HG02970 (cell line): ENCODE data around the gene ZBTB12.
"Not testable (repeated sequence)": the region's sequence is repeated elsewhere in the genome, so short reads cannot be mapped to it uniquely, and the experiment has no call there.

Experiments used
- ATAC-seq: cut with Tn5 transposase; IDR thresholded peaks from one replicate; pipeline ENCODE4 v1.9.1; 2021; ENCODE audit warnings: mild to moderate bottlenecking, moderate library complexity, moderate number of reproducible peaks; ENCODE audit not compliant: unreplicated experiment, low FRiP score

The ZBTB12 gene

DNA sequence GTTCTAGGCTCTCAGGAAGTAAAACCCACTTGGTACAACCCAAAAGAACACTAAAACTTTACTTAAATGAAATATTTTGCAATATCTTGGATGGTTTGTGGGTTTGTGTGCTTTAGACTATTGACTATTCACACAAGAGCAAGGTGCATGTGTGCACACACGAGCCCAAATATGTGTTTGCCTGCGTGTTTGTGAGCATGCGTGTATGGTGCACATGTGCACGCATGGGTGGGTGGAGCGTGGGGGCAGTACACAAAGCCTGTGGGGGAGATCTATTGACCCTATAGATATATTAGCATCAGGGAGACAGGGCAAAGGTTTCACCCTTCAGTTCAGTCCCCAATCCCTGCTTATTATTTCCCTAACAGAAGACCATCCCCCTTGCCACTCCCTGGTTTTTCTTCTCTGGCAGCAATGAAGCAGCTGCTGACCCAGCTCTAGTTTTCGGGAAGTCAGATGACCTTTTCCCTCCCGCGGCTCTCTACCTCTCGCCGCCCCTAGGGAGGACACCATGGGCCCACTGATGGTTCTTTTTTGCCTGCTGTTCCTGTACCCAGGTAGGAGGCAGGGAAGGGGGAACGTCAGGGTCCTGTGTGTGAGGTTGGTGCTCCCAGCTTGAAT, 25.5 kb upstream of the ZBTB12 start, which contains the start of gene C2:
C2 (plus strand) TSS at position 476 of the 621 bp plus-strand sequence; CDS start at position 512, 36 bp downstream.
- no peak for ATAC-seq

DNA sequence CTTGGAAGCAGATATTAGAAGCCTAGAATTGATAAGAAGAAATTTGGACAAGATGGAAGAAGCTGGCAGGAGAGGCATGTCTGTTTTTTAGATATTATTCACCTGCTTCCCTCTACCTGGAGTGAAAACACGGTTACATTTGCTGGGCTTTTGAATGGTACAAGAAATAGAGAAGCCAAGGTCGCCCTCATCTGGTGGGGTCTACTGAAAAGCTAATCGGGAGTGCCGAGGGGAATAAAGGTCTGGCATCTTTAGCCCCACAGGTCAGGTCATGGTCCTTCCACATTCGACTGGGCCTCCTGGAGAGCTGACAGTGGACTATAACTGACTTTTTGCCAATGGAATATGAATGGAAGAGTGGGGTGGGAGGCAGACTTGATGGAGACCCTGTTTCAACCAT, 21.1 kb upstream of the ZBTB12 start:
- ATAC-seq = no peak

DNA sequence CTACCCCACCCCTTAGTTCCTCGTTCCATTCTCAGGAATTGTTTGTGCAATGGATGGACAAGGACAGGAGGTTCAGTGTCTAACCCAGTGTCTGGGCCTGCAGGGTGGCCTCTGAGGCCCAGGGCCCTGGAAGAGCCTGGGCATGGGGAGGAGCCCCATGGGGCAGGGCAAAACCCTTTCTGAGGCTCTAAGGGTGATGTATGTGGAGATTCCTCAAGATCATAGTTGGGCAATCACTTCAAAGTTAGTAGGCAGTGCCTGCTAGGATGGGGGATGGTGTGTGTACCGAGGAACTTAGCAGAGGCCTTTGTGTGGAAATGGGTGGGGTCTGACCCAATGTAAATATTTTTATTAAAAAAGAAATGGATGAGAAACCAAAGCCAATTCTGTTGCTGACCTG, 18.9 kb upstream of the ZBTB12 start:
- ATAC-seq = no peak

DNA sequence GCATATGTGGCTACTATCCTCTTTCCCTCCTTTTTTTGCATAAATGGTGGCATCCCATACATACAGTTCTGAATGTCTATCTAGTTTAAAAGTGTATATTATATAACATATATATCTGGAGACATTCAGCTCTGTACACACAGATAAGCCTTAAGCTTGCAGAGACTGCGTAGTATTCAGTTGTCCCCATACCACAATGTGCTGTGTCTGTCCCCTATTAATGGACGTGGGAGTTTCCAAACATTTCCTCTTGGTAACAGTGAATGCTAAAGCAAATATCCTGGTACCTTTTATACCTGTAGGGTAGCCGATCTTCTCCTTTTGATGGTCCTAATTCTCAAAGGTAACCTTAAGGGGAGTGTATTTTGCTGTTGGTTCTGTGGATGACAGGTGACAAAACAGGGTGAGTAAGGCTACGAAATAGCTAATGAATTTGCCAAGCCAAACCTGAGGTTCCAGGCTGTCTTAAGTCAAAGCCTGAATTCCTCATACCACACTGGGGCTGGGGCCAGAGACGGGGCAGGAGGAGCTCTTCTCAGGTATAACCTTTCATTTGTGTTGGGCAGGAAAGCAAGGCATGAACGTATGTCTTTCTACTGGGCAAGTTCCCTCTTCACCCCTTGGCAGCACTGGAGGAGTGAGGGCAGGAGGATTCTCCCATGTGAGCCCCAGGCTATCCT, 17.9 kb upstream of the ZBTB12 start:
- ATAC-seq = no peak

DNA sequence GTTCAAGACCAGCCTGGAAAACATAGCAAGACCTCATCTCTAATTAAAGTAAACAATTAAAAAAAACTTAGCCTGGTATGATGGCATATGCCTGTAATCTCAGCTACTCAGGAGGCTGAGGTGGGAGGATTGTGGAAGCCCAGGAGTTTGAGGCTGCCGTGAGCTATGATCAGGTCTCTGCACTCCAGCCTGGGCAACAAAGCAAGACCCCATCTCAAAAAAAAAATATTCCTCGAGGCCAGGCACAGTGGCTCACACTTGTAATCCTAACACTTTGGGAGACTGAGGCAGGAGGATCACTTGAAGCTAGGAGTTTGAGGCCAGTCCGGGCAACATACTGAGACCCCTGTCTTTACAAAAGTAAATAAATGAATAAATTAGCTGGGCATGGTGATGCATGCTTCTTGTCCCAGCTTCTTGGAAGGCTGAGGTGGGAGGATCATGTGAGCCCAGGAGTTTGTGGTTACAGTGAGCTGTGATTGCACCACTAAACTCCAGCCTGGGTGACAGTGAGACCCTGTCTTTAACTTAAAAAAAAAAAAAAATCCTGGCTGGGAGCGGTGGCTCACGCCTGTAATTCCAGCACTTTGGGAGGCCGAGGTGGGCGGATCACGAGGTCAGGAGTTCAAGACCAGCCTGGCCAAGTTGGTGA, 16.3 kb upstream of the ZBTB12 start:
- ATAC-seq = no peak

DNA sequence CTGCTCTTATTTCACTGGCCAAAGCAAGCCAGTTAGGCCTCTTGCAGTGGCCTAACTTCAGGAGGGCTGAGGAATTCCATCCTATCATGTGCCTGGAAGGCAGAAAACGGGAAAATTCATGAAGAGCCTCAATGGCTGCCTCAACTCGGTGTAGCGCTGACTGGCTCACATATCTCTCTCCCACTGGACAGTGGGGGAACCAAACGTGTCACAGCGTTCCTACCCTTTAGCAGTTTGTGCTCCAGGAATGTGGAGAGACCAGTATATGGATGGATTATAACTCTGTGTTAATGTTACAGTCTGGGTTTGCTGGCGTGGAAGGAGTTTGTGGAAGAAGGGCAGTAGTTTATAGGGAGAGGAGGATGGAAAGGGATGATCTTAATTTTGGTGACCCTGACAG, 13.9 kb upstream of the ZBTB12 start:
- ATAC-seq = no peak

DNA sequence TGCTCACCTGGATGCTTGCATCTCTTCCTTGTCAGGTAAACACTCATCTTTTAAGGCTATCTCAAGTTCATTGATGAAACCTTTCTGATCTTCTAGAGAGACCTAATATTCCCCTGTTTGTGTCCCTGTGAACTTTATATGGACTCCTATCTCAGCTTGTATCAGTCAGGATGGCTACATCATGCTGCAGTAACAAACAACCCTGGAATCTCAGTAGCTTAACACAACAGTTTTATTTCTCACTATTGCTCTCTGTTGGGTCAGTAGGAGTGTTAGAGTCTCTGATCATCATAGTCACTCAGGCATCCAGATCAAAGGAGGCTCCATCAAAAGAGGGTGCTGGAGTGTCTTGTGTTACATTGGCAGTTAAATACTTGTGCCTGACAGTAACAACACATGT, 13.5 kb upstream of the ZBTB12 start:
- no peak for ATAC-seq

DNA sequence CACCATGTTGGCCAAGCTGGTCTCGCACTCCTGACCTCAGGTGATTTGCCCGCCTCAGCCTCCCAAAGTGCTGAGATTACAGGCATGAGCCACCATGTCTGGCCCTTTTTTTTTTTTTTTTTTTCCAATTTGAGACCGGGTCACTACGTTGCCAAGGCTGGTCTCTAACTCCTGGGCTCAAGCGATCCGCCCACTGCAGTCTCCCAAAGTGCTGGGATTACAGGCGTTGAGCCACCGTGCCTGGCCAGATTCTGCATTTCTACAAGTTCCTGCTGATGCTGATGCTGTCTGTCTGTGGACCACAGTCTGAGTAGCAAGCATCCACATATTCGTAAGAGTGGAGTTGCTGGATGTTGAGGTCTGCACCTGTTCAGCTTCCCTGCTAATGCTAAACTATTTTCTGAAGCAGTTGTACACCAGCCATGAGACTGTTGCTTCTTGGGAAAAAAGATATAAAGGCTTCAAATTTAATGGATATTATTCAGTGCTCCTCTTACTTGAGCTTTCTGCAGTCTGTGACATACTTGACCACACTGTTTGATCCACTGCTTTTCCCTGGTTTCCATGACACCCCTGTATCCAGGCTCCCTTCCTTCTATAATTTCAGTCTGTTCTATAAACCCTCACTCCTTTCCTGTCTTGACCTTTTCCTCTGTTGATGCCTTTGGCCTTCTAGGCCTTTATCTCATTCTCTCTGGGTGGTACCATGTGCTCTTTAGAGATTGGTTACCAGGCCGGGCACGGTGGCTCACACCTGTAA, 10.1 kb upstream of the ZBTB12 start:
- no peak for ATAC-seq

DNA sequence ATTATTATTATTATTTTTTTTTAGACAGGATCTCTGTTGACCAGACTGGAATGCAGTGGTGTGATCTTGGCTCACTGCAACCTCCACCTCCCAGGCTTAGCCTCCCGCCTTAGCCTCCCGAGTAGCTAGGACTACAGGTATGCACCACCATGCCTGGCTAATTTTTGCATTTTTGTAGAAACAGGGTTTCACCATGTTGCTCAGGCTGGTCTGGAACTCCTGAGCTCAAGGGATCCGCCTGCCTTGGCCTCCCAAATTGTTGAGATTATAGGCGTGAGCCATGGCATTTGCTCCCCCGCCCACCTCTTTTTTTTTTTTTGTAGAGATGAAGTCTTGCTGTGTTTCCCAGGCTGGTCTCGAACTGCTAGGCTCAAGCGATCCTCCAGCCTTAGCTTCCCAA, 7.4 kb upstream of the ZBTB12 start:
- ATAC-seq = not testable (repeated sequence)

DNA sequence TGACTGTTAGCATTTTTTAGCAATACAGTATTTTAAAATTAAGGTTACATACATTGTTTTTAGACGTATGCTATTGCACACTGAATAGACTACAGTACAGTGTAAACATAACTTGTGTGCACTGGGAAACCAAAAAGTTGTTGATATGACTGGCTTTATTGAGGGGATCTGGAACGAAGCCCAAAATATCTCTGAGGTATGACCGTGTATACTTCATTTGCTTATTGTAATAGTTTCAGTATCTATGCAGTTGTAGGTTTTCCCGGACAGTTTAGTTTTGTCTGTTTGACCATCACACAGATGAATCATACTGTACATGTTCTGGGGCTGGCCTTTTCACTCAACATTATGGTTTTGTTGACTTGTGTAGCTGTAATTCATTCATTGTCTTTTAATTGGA, 6.9 kb upstream of the ZBTB12 start:
- no peak for ATAC-seq

DNA sequence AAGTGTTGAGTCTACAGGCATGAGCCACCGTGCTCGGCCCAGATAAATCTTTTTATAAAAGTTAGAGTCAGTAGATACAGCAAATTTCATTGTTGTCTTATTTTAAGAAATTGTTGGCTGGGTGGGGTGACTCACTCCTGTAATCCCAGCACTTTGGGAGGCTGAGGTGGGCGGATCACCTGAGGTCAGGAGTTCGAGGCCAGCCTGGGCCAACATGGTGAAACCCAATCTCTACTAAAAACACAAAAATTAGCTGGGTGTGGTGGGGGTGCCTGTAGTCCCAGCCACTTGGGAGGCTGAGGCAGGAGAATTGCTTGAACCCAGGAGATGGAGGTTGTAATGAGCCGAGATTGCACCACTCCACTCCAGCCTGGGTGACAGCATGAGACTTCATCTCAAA, 6.4 kb upstream of the ZBTB12 start:
- not testable (repeated sequence) for ATAC-seq

DNA sequence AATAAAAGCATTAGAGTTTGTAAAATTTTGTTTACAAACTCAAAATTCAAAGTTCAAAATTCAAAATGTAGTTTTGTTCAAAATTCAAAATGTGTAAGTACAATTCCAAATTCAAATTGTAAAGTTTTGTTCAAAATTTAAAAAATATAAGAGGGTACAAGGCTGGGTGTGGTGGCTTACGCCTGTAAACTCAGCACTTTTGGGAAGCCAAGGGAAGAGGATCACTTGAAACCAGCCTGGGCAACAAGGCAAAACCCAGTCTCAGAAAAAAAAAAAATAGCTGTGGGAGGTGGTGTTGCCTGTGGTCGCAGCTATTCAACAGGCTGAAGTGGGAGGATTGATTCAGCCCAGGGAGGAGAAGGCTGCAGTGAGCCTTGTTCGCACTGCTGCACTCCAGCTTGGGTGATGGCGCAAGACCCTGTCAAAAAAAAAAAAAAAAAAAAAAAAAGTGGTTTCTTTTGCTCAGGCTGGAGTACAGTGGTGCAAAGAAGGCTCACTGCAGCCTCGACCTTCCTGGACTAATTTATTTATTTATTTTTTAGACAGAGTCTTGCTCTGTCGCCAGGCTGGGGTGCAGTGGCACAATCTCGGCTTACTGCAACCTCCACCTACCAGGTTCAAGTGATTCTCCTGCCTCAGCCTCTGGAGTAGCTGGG, 5.4 kb upstream of the ZBTB12 start:
- no peak for ATAC-seq

DNA sequence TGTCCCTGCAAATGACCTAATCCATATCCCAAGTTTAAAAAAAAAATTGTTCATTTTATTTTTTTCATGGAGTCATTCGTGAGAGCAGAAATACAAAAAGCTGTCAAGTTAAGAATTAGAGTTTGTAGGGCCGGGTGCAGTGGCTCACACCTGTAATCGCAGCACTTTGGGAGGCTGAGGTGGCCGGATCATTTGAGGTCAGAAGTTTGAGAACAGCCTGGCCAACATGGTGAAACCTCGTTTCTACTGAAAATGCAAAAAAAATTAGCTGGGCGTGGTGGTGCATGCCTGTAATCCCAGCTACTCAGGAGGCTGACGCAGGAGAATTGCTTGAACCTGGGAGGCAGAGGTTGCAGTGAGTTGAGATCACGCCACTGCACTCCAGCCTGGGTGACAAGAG, 4.8 kb upstream of the ZBTB12 start:
- ATAC-seq = not testable (repeated sequence)

DNA sequence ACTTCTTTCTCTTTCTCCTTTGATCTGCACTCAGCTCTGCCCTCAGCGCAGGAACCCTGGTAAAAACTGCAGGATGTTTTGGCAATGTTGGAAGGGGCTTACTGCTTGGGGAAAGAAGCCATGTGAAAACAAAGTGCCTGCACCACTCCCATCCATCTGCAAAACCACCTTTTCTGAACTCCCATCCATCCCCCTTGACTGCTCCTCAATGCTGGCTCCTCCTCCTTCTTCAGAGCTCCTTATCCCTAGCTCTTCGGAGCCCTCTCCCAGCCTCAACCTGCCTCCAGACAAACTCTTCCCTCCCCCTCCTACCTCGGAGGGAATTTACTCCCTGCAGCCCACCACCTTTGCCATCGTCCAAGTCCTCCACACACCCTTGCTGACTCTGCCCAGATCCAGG, 4.2 kb upstream of the ZBTB12 start:
- ATAC-seq = no peak

DNA sequence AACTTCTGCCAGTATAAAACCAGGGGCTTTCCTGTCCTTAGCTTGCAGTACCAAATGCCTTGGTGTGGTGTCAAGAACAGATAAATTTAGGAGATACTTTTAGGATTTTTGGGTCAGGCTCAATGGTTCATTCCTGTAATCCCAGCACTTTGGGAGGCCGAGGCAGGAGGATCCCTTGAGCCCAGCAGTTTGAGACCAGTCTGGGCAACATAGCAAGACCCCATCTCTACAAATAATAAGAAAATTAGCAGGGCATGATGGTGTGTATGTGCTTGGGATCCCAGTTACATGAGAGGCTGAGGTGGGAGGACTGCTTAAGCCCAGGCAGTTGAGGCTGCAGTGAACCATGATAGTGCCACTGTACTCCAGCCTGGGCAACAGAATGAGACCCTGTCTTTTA, 3.2 kb upstream of the ZBTB12 start:
- no peak for ATAC-seq

DNA sequence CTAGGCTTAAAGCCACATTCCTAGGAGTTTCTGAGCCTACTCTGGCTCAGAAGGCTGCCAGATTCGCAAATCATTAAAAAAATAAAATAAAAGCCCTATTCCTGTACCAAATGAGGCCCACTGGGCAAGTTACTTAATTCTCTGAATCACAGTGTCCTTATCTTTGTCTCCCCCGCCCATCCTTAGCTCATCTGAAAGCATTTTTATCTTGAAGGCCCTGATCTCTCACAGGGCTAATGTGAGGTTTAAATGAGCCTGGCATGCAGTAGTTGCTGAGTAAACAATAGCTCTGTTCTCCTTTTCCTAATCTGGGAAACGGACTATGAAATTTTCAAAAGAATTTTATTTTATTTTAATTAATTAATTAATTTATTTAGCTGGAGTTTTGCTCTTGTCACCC, 2.1 kb upstream of the ZBTB12 start:
- no peak for ATAC-seq

DNA sequence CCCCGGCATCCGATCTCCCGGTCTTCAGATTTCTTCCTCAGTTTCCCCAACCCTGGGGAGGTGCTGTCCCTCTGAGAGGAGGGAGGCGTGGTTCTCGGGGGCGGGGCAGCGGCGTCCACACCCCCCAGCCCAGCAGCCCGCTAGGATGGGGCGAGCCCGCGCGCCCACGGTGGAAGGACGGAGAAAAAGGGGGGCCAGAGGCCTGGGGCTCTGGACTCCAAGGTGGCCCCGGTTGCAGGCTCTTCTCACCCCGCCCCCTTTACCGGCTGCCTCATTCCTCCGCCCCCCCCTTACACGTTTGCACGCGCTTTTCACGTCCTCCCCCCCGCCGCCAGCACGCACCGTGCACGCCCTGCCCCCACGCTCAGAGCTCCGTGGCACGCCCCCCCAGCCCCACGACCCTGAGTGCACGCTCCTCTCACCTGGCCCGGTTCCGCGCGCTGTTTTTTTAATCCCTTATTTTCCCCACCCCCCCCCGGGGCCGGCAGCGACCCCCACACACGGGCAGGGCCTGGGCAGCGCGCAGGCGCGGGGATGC, 402 bp downstream of the ZBTB12 start:
- no peak for ATAC-seq

DNA sequence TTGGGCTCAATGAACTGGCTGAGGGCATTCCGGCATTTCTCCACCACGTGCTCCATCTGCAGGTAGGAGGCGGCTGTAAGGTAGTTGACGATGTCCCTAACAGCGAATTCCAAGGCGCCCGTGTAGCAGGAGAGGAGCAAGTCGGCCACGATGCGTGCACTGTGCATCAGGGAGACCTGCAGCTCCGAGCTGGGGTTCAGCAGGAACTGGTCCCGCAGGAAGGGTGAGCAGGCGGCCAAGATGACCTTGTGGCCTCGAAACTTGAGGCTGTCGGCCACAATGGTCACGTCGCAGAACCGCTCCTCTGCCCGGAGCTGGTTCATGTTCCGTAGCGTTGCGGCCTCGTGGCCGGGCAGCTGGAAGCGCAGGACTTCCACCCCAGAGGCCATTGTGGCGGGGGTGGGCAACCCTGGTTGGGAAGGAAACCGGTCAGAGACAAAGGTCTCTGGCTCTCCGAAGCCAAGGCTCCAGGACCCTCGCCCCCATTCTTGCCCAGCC, 920 bp downstream of the ZBTB12 start:
- no peak for ATAC-seq

DNA sequence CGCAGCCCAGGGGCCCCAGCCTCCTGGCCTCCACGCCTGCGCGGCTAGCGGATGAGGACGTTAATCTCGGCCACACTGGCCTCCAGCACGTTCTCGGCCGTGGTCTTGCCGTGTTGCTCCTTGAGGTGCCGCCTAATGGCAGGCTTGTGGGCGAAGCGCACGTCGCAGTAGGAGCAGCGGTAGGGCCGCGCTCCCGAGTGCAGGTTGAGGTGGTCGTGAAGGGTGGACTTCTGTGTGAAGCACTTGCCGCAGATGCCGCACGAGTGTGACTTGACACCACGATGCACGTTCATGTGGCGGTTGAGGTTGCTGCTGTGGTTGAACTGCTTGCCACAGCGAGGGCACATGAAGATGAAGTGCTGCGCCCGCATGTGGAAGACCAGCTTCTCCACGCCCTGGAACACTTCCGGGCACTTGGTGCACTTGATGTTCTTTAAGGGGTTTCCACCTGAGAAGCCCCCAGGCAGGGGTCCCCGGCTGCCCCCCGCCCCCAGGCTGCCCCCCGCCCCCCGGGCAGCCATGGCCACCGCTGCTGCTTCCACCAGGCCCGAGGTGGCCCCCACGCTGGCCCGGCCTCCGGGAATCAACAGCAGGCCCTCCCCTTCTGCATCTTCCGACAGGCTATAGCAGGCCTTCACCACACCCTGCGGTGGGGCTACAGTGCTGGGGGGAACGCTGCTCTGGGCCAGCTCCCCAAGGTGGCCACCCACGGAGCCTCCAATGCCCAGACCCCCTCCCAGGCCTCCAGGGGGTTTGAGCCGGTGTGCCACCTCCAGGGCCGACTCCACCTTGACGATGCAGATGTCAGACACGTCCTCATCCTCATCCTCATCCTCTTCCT, 1.8 kb downstream of the ZBTB12 start:
- ATAC-seq = no peak
